ENCODE data around the gene ATP6V1G1.

DNA sequence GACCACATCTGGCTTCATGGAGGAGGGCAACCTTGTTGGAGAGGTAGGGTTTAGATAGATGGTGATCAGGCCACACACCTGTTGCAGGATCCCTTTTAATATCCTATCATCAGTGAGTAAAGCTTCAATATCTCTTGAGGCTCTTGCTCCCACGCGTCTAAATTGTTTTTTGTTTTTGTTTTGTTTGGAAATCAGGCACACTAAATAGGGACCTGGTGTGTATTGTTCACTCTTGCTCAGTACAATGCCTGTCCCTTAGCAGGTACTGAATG, 20.9 kb downstream of the ATP6V1G1 start:
- no peak for TF ChIP-seq MAX (IDR thresholded peaks at IDR 0.05)
- TF ChIP-seq TEAD4 (IDR thresholded peaks at IDR 0.05) = no peak
- no peak for TF ChIP-seq CEBPB (IDR thresholded peaks at IDR 0.05)
- TF ChIP-seq EP300 (IDR thresholded peaks at IDR 0.05; ENCODE audit: borderline replicate concordance) = no peak
- no peak for TF ChIP-seq TAF1 (IDR thresholded peaks at IDR 0.05; ENCODE audit: low read depth)
- TF ChIP-seq RAD21 (IDR thresholded peaks at IDR 0.05; ENCODE audit: low read depth) = no peak
- TF ChIP-seq, protein P1, sequence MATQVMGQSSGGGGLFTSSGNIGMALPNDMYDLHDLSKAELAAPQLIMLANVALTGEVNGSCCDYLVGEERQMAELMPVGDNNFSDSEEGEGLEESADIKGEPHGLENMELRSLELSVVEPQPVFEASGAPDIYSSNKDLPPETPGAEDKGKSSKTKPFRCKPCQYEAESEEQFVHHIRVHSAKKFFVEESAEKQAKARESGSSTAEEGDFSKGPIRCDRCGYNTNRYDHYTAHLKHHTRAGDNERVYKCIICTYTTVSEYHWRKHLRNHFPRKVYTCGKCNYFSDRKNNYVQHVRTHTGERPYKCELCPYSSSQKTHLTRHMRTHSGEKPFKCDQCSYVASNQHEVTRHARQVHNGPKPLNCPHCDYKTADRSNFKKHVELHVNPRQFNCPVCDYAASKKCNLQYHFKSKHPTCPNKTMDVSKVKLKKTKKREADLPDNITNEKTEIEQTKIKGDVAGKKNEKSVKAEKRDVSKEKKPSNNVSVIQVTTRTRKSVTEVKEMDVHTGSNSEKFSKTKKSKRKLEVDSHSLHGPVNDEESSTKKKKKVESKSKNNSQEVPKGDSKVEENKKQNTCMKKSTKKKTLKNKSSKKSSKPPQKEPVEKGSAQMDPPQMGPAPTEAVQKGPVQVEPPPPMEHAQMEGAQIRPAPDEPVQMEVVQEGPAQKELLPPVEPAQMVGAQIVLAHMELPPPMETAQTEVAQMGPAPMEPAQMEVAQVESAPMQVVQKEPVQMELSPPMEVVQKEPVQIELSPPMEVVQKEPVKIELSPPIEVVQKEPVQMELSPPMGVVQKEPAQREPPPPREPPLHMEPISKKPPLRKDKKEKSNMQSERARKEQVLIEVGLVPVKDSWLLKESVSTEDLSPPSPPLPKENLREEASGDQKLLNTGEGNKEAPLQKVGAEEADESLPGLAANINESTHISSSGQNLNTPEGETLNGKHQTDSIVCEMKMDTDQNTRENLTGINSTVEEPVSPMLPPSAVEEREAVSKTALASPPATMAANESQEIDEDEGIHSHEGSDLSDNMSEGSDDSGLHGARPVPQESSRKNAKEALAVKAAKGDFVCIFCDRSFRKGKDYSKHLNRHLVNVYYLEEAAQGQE (IDR thresholded peaks at IDR 0.05; ENCODE audit: low read depth) = no peak
- TF ChIP-seq, protein P2, sequence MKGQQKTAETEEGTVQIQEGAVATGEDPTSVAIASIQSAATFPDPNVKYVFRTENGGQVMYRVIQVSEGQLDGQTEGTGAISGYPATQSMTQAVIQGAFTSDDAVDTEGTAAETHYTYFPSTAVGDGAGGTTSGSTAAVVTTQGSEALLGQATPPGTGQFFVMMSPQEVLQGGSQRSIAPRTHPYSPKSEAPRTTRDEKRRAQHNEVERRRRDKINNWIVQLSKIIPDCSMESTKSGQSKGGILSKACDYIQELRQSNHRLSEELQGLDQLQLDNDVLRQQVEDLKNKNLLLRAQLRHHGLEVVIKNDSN (IDR thresholded peaks at IDR 0.05) = no peak
